Stimulated activated naive CD8-positive, alpha-beta T cell treated with anti-CD3 and anti-CD28 coated beads, Interleukin-15, amount 100 ng/mL, for 72 hours (primary cell): ENCODE measurements around the gene UBN1.
A peak's percentile ranks its signal among the peaks of the same experiment; 100 is the strongest.

ENCODE experiments used
- ATAC-seq: fragments of 150-1000 bp; cut with Tn5 transposase; 2 replicates; pipeline ENCODE4 v1.10.0; 2021; ENCODE audit warnings: mild to moderate bottlenecking, moderate library complexity
- DNase-seq, 2 donors: peaks; one replicate each; pipeline ENCODE4 v3.0.0; 2021 to 2022
- H3K27ac Mint-ChIP-seq, 2 donors: one replicate each; pipeline ENCODE4 v1.8.0; 2022; ENCODE audit warnings: mild to moderate bottlenecking in 2 of 2, mixed read lengths in 2 of 2, moderate library complexity in 2 of 2
- H3K27me3 Mint-ChIP-seq: one replicate; pipeline ENCODE4 v1.8.0; 2022; ENCODE audit warnings: mixed read lengths
- H3K4me1 Mint-ChIP-seq: one replicate; pipeline ENCODE4 v1.8.0; 2022; ENCODE audit warnings: mild to moderate bottlenecking, mixed read lengths
- H3K4me3 Mint-ChIP-seq, 2 donors: one replicate each; pipeline ENCODE4 v1.8.0; 2022; ENCODE audit warnings: mild to moderate bottlenecking in 2 of 2, mixed read lengths in 2 of 2, moderate library complexity in 1 of 2
- H3K9me3 Mint-ChIP-seq, 2 donors: one replicate each; pipeline ENCODE4 v1.8.0; 2022; ENCODE audit warnings: mixed read lengths in 2 of 2

The UBN1 gene

DNA sequence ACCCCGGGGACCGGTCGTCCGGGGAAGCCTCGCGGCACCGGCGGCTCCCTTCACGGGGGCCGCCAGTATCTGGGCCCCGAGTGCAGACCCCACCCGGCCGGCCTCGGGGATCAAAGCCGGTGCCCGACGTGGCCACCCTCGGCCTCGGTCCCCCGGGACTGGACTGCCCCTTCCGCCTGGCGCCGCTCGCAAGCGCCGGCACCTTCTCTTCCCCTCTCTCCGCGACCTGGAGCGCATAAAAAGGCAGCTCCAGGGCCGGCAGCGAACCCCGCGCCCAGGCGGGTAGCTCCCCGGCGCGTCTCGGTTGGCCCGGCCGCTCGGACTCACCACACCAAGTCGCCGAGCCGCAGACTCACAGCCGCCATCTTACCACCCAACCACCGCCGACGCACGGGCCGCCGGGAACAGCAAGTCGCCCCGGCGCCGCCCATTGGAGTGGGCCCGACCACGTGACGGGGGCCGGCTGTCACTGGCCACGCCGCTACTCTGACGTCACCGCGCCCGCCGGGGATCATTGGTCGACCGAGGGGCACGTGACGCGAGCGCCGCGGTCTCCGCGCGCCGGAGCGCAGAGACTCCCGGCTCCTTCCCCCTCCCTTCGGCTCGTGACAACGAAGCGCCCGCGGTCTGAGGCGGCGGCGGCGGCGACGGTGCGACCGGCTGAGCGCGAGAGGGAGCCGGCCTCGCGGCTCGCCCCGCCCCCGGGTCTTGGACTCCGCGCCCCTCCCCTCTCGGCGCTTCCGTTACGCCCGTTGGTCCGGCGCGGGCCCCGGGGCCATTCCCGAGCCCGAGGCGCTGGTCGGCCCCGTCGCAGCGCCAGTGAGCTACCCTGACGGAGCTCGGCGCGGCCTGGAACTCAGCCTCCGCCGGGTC lies at the start of gene UBN1, which contains the start of gene GLYR1:
TSS of gene UBN1 (plus strand) at position 581 of the 873 bp plus-strand sequence. CDS start 5,437 bp downstream, outside the sequence.
TSS of gene GLYR1 (minus strand) at position 388 of the 873 bp plus-strand sequence. CDS start at position 365, 23 bp downstream.
- Mint-ChIP-seq H3K9me3 (no peaks in the 10 kb centered on the region), H3K27me3 (no peaks in the 10 kb centered on the region), H3K27ac (peak within 1 kb of the TSS; percentile 98 to 100), H3K4me1 (peaks cover 58% of the 10 kb centered on the region), H3K4me3 (peak within 1 kb of the TSS; percentile 94 to 99)
- DNase-seq (peak; percentile 99 to 100), ATAC-seq (peak; percentile 95)

GRCh38 chr16:4797805-4798252 lies 49.5 kb upstream of the UBN1 start:
- DNase-seq (no peak), ATAC-seq (no peak)
- no peak overlapping the region for H3K4me3 Mint-ChIP-seq
- H3K4me1 Mint-ChIP-seq = peaks cover 12% of the 10 kb centered on the region
- H3K27ac Mint-ChIP-seq = no peak overlapping the region
- H3K27me3 Mint-ChIP-seq = no peaks in the 10 kb centered on the region
- H3K9me3 Mint-ChIP-seq = no peaks in the 10 kb centered on the region

GRCh38 chr16:4798456-4798855 lies 48.8 kb upstream of the UBN1 start:
- Mint-ChIP-seq H3K27me3 (no peaks in the 10 kb centered on the region), H3K4me3 (no peak overlapping the region), H3K27ac (no peak overlapping the region), H3K9me3 (no peaks in the 10 kb centered on the region), H3K4me1 (peaks cover 18% of the 10 kb centered on the region)
- DNase-seq (no peak), ATAC-seq (no peak)

GRCh38 chr16:4799171-4799855 lies 48.0 kb upstream of the UBN1 start:
- DNase-seq = no peak
- ATAC-seq = no peak
- H3K4me3 Mint-ChIP-seq = no peak overlapping the region
- H3K9me3 Mint-ChIP-seq = no peaks in the 10 kb centered on the region
- no peaks in the 10 kb centered on the region for H3K27me3 Mint-ChIP-seq
- H3K27ac Mint-ChIP-seq = no peak overlapping the region
- peaks cover 26% of the 10 kb centered on the region for H3K4me1 Mint-ChIP-seq

GRCh38 chr16:4800290-4801041 lies 46.8 kb upstream of the UBN1 start:
- Mint-ChIP-seq H3K4me1 (peaks cover 26% of the 10 kb centered on the region), H3K27ac (no peak overlapping the region), H3K9me3 (no peaks in the 10 kb centered on the region), H3K4me3 (peak overlapping the region; percentile 53 to 59), H3K27me3 (no peaks in the 10 kb centered on the region)
- ATAC-seq (no peak), DNase-seq (no peak)

- Mint-ChIP-seq H3K4me3 (peak overlapping the region; percentile 82 to 91), H3K27ac (peak overlapping the region in 1 of 2 donors; percentile 48), H3K4me1 (peaks cover 26% of the 10 kb centered on the region), H3K27me3 (no peaks in the 10 kb centered on the region), H3K9me3 (no peaks in the 10 kb centered on the region)
- ATAC-seq (no peak), DNase-seq (no peak)
Observed at GRCh38 chr16:4801051-4801961, 46.0 kb upstream of the UBN1 start.

DNA sequence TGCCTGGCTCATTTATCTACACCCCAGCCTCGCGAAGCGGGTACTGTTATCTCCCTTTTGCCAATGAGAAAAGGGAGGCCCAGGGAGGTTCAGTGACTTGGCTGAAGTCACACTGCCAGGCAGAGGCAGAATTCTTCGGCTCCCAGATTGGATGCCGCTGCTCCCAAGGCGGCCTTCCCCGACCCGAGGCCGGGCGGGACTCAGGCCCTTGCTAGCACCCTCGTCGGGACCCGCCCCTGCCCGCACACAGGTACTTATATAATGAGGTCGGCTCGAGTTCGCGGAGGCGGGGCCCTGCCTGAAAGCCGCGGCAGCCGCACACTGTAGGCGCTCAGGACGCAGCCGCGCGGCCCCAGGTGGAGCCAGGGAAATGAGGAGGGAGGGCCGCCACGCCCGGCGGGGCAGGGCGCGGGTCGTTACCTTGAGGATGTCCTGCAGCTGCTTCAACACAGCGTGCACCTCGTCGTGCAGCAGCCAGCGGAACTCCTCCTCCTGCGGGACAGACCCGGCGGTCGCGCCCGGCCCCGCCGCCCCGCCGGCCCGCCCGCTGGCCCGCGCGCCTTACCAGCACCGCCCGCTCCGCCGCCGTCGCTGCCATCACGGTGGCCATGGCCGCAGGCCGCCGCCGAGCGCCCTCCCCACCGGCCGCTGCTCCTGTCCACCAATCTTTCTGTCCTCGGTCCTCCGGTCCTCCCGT lies 45.2 kb upstream of the UBN1 start, which contains the start of gene ROGDI:
TSS of gene ROGDI (minus strand) at position 672 of the 697 bp plus-strand sequence. CDS start at position 610, 62 bp downstream.
- peak in 1 of 2 donors; percentile 69 for DNase-seq
- no peaks in the 10 kb centered on the region for H3K9me3 Mint-ChIP-seq

DNA sequence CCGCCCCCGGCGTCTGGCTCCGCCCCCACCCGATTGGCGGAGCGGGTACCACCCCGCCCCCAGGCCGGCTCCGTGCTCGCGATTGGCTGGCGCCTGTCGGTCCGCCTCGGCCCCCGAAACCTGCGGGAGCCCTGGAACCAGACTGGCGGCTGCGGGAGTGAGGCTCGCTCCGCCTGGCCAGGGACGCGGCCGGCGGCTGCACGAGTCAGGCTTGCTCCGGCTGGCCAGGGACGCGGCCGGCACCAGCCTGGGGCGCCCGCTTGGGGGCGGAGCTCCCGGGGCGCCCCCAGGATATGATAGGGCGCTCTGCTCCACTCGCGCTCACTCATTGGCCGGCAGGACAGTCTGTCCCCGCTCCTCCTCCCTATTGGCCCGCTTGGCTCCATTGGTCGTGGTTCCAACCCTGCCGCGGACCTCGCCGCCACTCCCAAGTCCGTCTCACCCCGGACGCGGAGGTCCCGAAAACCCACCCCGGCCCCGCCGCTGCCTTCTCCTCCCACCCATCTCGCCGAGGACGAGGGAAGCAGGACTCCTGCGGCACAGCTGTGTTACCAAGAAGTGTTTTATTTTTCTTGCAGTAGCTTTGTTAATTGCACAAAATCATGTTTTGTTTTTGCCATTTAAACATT lies 44.5 kb upstream of the UBN1 start:
- Mint-ChIP-seq H3K4me1 (peaks cover 26% of the 10 kb centered on the region), H3K27me3 (no peaks in the 10 kb centered on the region), H3K27ac (peak overlapping the region in 1 of 2 donors; percentile 54)

More for the DNA sequence above, 45.2 kb upstream of the UBN1 start, which contains the start of gene ROGDI:
- peaks cover 26% of the 10 kb centered on the region for H3K4me1 Mint-ChIP-seq
- no peaks in the 10 kb centered on the region for H3K27me3 Mint-ChIP-seq
- peak; percentile 68 for ATAC-seq
- H3K27ac Mint-ChIP-seq = peak within 1 kb of the TSS; percentile 54 to 57
- peak within 1 kb of the TSS; percentile 87 to 91 for H3K4me3 Mint-ChIP-seq

DNA sequence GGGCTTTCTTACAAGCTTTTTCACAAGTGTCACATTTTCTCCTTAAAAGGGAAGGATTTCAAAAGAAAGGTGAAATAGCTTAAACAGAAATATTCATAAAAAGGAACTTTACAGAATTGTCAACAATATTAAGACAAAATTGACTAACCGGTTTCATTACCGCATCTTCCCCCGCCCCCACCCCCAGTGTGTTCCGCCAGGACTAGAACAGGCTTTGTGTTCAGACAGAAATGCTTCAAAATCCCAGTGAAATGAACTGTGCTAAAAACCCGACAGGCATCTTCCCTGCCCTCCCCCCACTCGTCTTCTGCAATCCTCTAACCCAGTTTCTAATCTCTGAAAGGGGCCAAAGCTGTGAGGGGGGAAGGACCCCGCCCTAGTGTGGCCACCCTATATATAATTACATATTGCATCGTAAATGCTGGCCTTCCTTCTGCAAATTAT lies 43.9 kb upstream of the UBN1 start:
- DNase-seq (no peak), ATAC-seq (no peak)
- Mint-ChIP-seq H3K9me3 (no peaks in the 10 kb centered on the region), H3K27ac (no peak overlapping the region), H3K4me3 (peak overlapping the region; percentile 86 to 87), H3K4me1 (peaks cover 26% of the 10 kb centered on the region), H3K27me3 (no peaks in the 10 kb centered on the region)

More for the DNA sequence above, 44.5 kb upstream of the UBN1 start:
- DNase-seq = peak; percentile 86 to 91
- H3K9me3 Mint-ChIP-seq = no peaks in the 10 kb centered on the region
- peak overlapping the region; percentile 86 to 87 for H3K4me3 Mint-ChIP-seq
- peak; percentile 96 for ATAC-seq

GRCh38 chr16:4803898-4804762 lies 43.2 kb upstream of the UBN1 start:
- H3K4me3 Mint-ChIP-seq = peak overlapping the region in 1 of 2 donors; percentile 49

GRCh38 chr16:4805231-4805630 lies 42.0 kb upstream of the UBN1 start:
- Mint-ChIP-seq H3K27me3 (no peaks in the 10 kb centered on the region), H3K4me3 (no peak overlapping the region), H3K4me1 (peaks cover 26% of the 10 kb centered on the region), H3K27ac (no peak overlapping the region), H3K9me3 (no peaks in the 10 kb centered on the region)
- DNase-seq (no peak), ATAC-seq (no peak)

More at GRCh38 chr16:4803898-4804762, 43.2 kb upstream of the UBN1 start:
- DNase-seq (no peak), ATAC-seq (no peak)
- Mint-ChIP-seq H3K9me3 (no peaks in the 10 kb centered on the region), H3K4me1 (peaks cover 26% of the 10 kb centered on the region), H3K27me3 (no peaks in the 10 kb centered on the region), H3K27ac (no peak overlapping the region)

GRCh38 chr16:4806280-4806679 lies 41.0 kb upstream of the UBN1 start:
- Mint-ChIP-seq H3K4me1 (peaks cover 23% of the 10 kb centered on the region), H3K27ac (no peak overlapping the region), H3K9me3 (no peaks in the 10 kb centered on the region), H3K27me3 (no peaks in the 10 kb centered on the region), H3K4me3 (no peak overlapping the region)
- DNase-seq (no peak), ATAC-seq (no peak)

DNA sequence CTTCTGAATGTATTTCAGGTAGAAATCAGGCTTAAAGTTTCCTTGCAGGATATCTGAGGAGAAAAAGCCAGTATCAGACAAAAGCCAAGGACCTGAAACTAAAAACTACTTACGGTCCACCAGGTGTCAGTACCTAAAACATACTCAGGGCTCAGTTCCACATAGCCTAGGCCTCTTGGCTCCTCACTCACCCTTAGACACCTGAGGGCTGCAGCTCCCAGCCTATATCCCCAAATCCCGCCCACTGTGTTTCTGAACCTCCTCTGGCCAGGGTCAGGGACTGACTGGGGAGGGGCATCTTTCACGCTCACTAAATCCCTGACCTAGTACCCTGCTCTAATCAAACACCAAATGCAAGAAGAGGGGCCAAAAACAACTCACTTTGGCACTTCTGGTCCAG lies 36.0 kb upstream of the UBN1 start:
- ATAC-seq = no peak
- no peak overlapping the region for H3K4me3 Mint-ChIP-seq
- no peaks in the 10 kb centered on the region for H3K27me3 Mint-ChIP-seq
- H3K9me3 Mint-ChIP-seq = no peaks in the 10 kb centered on the region
- no peaks in the 10 kb centered on the region for H3K4me1 Mint-ChIP-seq
- no peak overlapping the region for H3K27ac Mint-ChIP-seq
- DNase-seq = no peak
